H9 (cell line): ENCODE data around the gene TRPM3. TPM values are rescaled to one million over a fixed set of nuclear protein-coding genes. Genes with fewer than 3 reads are reported as not detected.

Source experiments
- DNase-seq: peaks from one replicate; pipeline ENCODE4 v3.0.0-alpha.2; 2017
- H2AFZ ChIP-seq: one replicate; pipeline ENCODE4 v1.6.1; 2013; ENCODE audit warnings: mild to moderate bottlenecking, low read length, control low read depth, moderate library complexity
- H2AK5ac ChIP-seq: 2 replicates; pipeline ENCODE4 v1.6.1; 2013; ENCODE audit warnings: low read length, control low read depth, mixed read lengths; ENCODE audit not compliant: insufficient read length
- H2BK120ac ChIP-seq: one replicate; pipeline ENCODE4 v1.6.1; 2013; ENCODE audit warnings: low read depth, mild to moderate bottlenecking, low read length, control low read depth, inconsistent platforms; ENCODE audit not compliant: poor library complexity, severe bottlenecking
- H2BK12ac ChIP-seq: 2 replicates; pipeline ENCODE4 v1.6.1; 2013; ENCODE audit warnings: low read length, control low read depth, mixed read lengths, low read depth; ENCODE audit not compliant: insufficient read length
- H2BK15ac ChIP-seq: 2 replicates; pipeline ENCODE4 v1.6.1; 2013; ENCODE audit warnings: low read depth, low read length, control low read depth
- H2BK20ac ChIP-seq: one replicate; pipeline ENCODE4 v1.6.1; 2013; ENCODE audit warnings: low read depth, mild to moderate bottlenecking, low read length, control low read depth, inconsistent platforms; ENCODE audit not compliant: poor library complexity, severe bottlenecking
- H2BK5ac ChIP-seq: 2 replicates; pipeline ENCODE4 v1.6.1; 2013; ENCODE audit warnings: low read length, control low read depth, mixed read lengths; ENCODE audit not compliant: insufficient read length
- H3K14ac ChIP-seq: 2 replicates; pipeline ENCODE4 v1.6.1; 2013; ENCODE audit warnings: low read length, control low read depth; ENCODE audit not compliant: insufficient read depth
- H3K18ac ChIP-seq: 2 replicates; pipeline ENCODE4 v1.6.1; 2013; ENCODE audit warnings: low read depth, mild to moderate bottlenecking, mixed read lengths, low read length, control low read depth; ENCODE audit not compliant: insufficient read length
- H3K23ac ChIP-seq: 2 replicates; pipeline ENCODE4 v1.6.1; 2013; ENCODE audit warnings: low read length, control low read depth, mixed read lengths, low read depth; ENCODE audit not compliant: insufficient read length
- H3K23me2 ChIP-seq: 2 replicates; pipeline ENCODE4 v1.6.1; 2013; ENCODE audit warnings: low read depth, mild to moderate bottlenecking, mixed read lengths, low read length, control low read depth; ENCODE audit not compliant: insufficient read length, poor library complexity, severe bottlenecking
- H3K27ac ChIP-seq: 2 replicates; pipeline ENCODE4 v1.5.1; 2013; ENCODE audit warnings: low read length, control low read depth, mixed read lengths, low read depth; ENCODE audit not compliant: insufficient read length
- H3K27me3 ChIP-seq: 2 replicates; pipeline ENCODE4 v1.6.1; 2013; ENCODE audit warnings: low read length, control low read depth, inconsistent platforms; ENCODE audit not compliant: insufficient read depth
- H3K4ac ChIP-seq: 2 replicates; pipeline ENCODE4 v1.6.1; 2013; ENCODE audit warnings: low read depth, mild to moderate bottlenecking, control low read depth, inconsistent platforms, low read length, moderate library complexity
- H3K4me1 ChIP-seq: 2 replicates; pipeline ENCODE4 v1.6.1; 2013; ENCODE audit warnings: low read length, control low read depth, inconsistent platforms; ENCODE audit not compliant: insufficient read depth
- H3K4me2 ChIP-seq: 2 replicates; pipeline ENCODE4 v1.6.1; 2013; ENCODE audit warnings: low read length, control low read depth, mixed read lengths; ENCODE audit not compliant: insufficient read length, insufficient read depth
- H3K56ac ChIP-seq: 2 replicates; pipeline ENCODE4 v1.6.1; 2013; ENCODE audit warnings: low read depth, mild to moderate bottlenecking, mixed read lengths, low read length, control low read depth; ENCODE audit not compliant: insufficient read length
- H3K79me1 ChIP-seq: 2 replicates; pipeline ENCODE4 v1.6.1; 2013; ENCODE audit warnings: low read depth, mild to moderate bottlenecking, moderate library complexity, low read length, control low read depth, inconsistent platforms; ENCODE audit not compliant: insufficient read depth, poor library complexity, severe bottlenecking
- H3K79me2 ChIP-seq: 2 replicates; pipeline ENCODE4 v1.6.1; 2013; ENCODE audit warnings: low read length, control low read depth, inconsistent platforms; ENCODE audit not compliant: insufficient read depth
- H3K9ac ChIP-seq: 2 replicates; pipeline ENCODE4 v1.6.1; 2013; ENCODE audit warnings: low read length, control low read depth, mixed read lengths; ENCODE audit not compliant: insufficient read length; ENCODE audit errors: extremely low read depth
- H3K9me3 ChIP-seq: one replicate; pipeline ENCODE4 v1.6.1; 2013; ENCODE audit warnings: low read depth, low read length, inconsistent platforms; ENCODE audit not compliant: control insufficient read depth
- H3T11ph ChIP-seq: one replicate; pipeline ENCODE4 v1.6.1; 2013; ENCODE audit warnings: mild to moderate bottlenecking, low read length, control low read depth, inconsistent platforms
- H4K20me1 ChIP-seq: one replicate; pipeline ENCODE4 v1.6.1; 2013; ENCODE audit not compliant: control insufficient read depth, insufficient read length, insufficient read depth
- H4K5ac ChIP-seq: 2 replicates; pipeline ENCODE4 v1.6.1; 2013; ENCODE audit warnings: low read depth, mild to moderate bottlenecking, mixed read lengths, low read length, control low read depth; ENCODE audit not compliant: insufficient read length
- H4K8ac ChIP-seq: replicated peaks from 2 replicates; pipeline ENCODE4 v1.6.1; 2013; ENCODE audit warnings: low read length, control low read depth, mixed read lengths, low read depth; ENCODE audit not compliant: insufficient read length
- H4K91ac ChIP-seq: 2 replicates; pipeline ENCODE4 v1.6.1; 2013; ENCODE audit warnings: low read depth, mild to moderate bottlenecking, moderate library complexity, mixed read lengths, low read length, control low read depth; ENCODE audit not compliant: insufficient read length
- H3K27ac Mint-ChIP-seq, 3 experiments: 2 replicates in 2 of 3; 3 replicates in 1 of 3; pipeline ENCODE4 v1.8.0; 2020 to 2021; ENCODE audit warnings: mixed read lengths in 3 of 3, mild to moderate bottlenecking in 1 of 3, moderate library complexity in 1 of 3
- H3K27me3 Mint-ChIP-seq: 2 replicates; pipeline ENCODE4 v1.8.0; 2021; ENCODE audit warnings: low read depth, mild to moderate bottlenecking, moderate library complexity, mixed read lengths
- H3K36me3 Mint-ChIP-seq, 3 experiments: 2 replicates in 2 of 3; 3 replicates in 1 of 3; pipeline ENCODE4 v1.8.0; 2020 to 2021; ENCODE audit warnings: low read depth in 3 of 3, mixed read lengths in 3 of 3; ENCODE audit not compliant: insufficient read depth in 1 of 3
- H3K4me1 Mint-ChIP-seq, 2 experiments: 2 replicates each; pipeline ENCODE4 v1.8.0; 2020; ENCODE audit warnings: mixed read lengths in 2 of 2
- H3K4me3 Mint-ChIP-seq, 2 experiments: 2 replicates in 1 of 2; 3 replicates in 1 of 2; pipeline ENCODE4 v1.8.0; 2020 to 2021; ENCODE audit warnings: mild to moderate bottlenecking in 2 of 2, mixed read lengths in 2 of 2, moderate library complexity in 1 of 2
- H3K9me3 Mint-ChIP-seq, 2 experiments: 2 replicates in 1 of 2; 3 replicates in 1 of 2; pipeline ENCODE4 v1.8.0; 2020; ENCODE audit warnings: mild to moderate bottlenecking in 2 of 2, mixed read lengths in 2 of 2, moderate library complexity in 1 of 2
- WGBS: extraction: QIAGEN DNeasy Blood & Tissue Kit; methylation state at CpG from one replicate; pipeline ENCODE4 v1.1.7; 2013; ENCODE audit warnings: missing lambda C conversion rate, low lambda C conversion rate, mixed read lengths; ENCODE audit not compliant: insufficient read length; ENCODE audit errors: extremely low coverage; 5-methylcytosine and 5-hydroxymethylcytosine counted together
- total RNA-seq: library from RNA; stranded (reverse); gene quantifications from 2 replicates; pipeline ENCODE4 v1.2.1, GENCODE V29; 2021
- TF ChIP-seq, protein P1 (sequence below): fragments of 200-600 bp; sonication (generic); conservative IDR thresholded peaks from 3 replicates; pipeline ENCODE4 v1.8.0; 2021; ENCODE audit warnings: antibody characterized with exemption, mild to moderate bottlenecking

Gene TRPM3
- total RNA-seq, 1 experiment from 2014 or later: 10.3 TPM

DNA sequence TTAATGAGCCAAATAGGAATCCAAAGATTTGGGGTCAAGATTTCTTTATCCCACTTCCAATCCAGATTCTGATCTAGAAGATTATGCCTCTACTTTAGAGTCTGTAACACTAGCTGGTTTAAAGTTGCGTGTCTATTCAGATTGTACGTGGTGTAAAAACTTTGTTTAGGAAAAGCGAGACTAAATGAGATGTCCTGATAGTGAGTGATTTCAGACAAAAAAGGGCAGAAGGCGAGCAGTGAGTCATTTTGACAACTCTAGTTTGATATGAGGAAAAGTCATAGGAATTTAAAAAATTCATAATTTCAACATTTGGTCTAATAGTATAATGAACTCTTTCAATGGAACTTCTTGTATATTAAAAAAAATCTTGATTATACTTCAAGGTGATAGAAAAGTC, 587.4 kb downstream of the TRPM3 start:
- H2BK12ac ChIP-seq: no peak overlapping the region
- H2AFZ ChIP-seq: no peak overlapping the region
- H3K9ac ChIP-seq: no peak overlapping the region

More for the DNA sequence above, 587.4 kb downstream of the TRPM3 start:
- no peak overlapping the region for H3K23ac ChIP-seq
- H3K27ac ChIP-seq: no peak overlapping the region
- H3T11ph ChIP-seq: no peak overlapping the region
- Mint-ChIP-seq H3K9me3 (no peaks in the 10 kb centered on the region), H3K36me3 (no peaks in the 10 kb centered on the region), H3K27me3 (no peaks in the 10 kb centered on the region), H3K4me3 (no peak overlapping the region), H3K4me1 (peaks cover 15 to 24% of the 10 kb centered on the region in 2 experiments), H3K27ac (no peak overlapping the region)
- no peak overlapping the region for H4K8ac ChIP-seq
- no peak overlapping the region for H3K18ac ChIP-seq
- H2BK120ac ChIP-seq: no peak overlapping the region
- no peak overlapping the region for H3K4ac ChIP-seq
- no CpG with 5 or more reads among the region's 4 CpGs for WGBS
- TF ChIP-seq, protein P1, sequence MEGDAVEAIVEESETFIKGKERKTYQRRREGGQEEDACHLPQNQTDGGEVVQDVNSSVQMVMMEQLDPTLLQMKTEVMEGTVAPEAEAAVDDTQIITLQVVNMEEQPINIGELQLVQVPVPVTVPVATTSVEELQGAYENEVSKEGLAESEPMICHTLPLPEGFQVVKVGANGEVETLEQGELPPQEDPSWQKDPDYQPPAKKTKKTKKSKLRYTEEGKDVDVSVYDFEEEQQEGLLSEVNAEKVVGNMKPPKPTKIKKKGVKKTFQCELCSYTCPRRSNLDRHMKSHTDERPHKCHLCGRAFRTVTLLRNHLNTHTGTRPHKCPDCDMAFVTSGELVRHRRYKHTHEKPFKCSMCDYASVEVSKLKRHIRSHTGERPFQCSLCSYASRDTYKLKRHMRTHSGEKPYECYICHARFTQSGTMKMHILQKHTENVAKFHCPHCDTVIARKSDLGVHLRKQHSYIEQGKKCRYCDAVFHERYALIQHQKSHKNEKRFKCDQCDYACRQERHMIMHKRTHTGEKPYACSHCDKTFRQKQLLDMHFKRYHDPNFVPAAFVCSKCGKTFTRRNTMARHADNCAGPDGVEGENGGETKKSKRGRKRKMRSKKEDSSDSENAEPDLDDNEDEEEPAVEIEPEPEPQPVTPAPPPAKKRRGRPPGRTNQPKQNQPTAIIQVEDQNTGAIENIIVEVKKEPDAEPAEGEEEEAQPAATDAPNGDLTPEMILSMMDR: no peak
- H3K4me2 ChIP-seq: no peak overlapping the region
- no peaks in the 10 kb centered on the region for H3K79me1 ChIP-seq
- peaks cover 3% of the 10 kb centered on the region; the same call in 1 of the 2 replicates for H3K4me1 ChIP-seq
- no peaks in the 10 kb centered on the region for H3K23me2 ChIP-seq
- H3K79me2 ChIP-seq: no peaks in the 10 kb centered on the region
- no peak overlapping the region for H2BK20ac ChIP-seq
- H3K27me3 ChIP-seq: no peaks in the 10 kb centered on the region
- H4K91ac ChIP-seq: no peak overlapping the region
- H2BK5ac ChIP-seq: no peak overlapping the region
- H3K56ac ChIP-seq: no peak overlapping the region
- H2AK5ac ChIP-seq: no peak overlapping the region
- no peak for DNase-seq
- no peak overlapping the region for H3K14ac ChIP-seq
- no peaks in the 10 kb centered on the region for H3K9me3 ChIP-seq
- H4K5ac ChIP-seq: no peak overlapping the region
- H4K20me1 ChIP-seq: no peaks in the 10 kb centered on the region
- H2BK15ac ChIP-seq: no peak overlapping the region
